Measurements from ENCODE around the gene KPTN.

Gene KPTN

GRCh38 chr19:47448360-47448727 is 35.7 kb downstream of the KPTN start:
- DNase-seq (ENCODE audit: low read depth): no peak
- TF ChIP-seq, protein P1, sequence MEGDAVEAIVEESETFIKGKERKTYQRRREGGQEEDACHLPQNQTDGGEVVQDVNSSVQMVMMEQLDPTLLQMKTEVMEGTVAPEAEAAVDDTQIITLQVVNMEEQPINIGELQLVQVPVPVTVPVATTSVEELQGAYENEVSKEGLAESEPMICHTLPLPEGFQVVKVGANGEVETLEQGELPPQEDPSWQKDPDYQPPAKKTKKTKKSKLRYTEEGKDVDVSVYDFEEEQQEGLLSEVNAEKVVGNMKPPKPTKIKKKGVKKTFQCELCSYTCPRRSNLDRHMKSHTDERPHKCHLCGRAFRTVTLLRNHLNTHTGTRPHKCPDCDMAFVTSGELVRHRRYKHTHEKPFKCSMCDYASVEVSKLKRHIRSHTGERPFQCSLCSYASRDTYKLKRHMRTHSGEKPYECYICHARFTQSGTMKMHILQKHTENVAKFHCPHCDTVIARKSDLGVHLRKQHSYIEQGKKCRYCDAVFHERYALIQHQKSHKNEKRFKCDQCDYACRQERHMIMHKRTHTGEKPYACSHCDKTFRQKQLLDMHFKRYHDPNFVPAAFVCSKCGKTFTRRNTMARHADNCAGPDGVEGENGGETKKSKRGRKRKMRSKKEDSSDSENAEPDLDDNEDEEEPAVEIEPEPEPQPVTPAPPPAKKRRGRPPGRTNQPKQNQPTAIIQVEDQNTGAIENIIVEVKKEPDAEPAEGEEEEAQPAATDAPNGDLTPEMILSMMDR (conservative IDR thresholded peaks at IDR 0.05; ENCODE audit: low read depth, low read length): no peak
- H3K4me3 ChIP-seq (ENCODE audit: low read length): no peak overlapping the region

DNA sequence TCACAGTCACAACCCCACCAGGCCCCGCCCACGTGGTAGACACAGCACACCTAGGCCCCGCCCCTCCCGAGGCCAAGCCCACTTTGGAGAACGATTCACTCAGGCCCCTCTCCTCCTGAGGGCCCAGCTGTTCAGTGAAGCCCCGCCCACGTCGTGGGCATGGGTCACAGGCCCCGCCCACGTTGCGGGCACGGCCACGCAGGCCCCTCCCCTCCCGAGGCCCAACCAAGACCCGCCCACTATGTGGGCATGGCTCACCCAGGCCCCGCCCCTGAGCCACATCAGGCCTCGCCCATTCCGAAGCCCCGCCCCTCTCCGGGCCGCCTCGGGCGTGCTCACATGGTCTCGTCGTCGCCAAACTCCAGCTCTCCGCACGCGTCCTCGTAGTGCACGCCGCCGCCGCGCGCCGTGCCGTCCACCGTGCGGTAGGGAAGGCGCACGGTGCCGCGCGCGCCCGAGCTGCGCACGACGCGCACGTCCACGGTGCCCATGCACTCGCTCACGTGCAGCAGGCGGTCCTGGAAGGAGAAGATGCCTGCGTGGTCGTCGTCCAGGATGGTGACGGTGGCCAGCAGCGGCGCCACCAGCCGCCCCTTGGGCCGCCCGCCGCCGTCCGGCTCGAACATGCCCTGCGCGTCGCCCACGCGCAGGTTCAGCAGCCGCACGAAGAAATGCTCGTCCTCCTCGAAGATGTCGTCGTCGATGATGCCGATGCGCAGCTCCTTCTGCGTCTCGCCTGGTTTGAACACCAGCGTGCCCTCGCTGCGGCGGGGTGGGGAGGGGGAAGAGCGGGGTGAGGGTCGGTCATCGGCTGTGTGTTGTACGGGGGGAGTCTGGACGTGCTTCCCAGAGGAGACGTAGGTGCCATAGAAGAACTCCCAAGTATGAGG is 36.3 kb downstream of the KPTN start:
- no peak for DNase-seq (ENCODE audit: low read depth)
- TF ChIP-seq, protein P1 (conservative IDR thresholded peaks at IDR 0.05; ENCODE audit: low read depth, low read length): no peak
- no peak overlapping the region for H3K4me3 ChIP-seq (ENCODE audit: low read length)

GRCh38 chr19:47446534-47447469 is 37.2 kb downstream of the KPTN start:
- DNase-seq (ENCODE audit: low read depth): no peak
- TF ChIP-seq, protein P1 (conservative IDR thresholded peaks at IDR 0.05; ENCODE audit: low read depth, low read length): no peak
- H3K4me3 ChIP-seq (ENCODE audit: low read length): no peak overlapping the region

DNA sequence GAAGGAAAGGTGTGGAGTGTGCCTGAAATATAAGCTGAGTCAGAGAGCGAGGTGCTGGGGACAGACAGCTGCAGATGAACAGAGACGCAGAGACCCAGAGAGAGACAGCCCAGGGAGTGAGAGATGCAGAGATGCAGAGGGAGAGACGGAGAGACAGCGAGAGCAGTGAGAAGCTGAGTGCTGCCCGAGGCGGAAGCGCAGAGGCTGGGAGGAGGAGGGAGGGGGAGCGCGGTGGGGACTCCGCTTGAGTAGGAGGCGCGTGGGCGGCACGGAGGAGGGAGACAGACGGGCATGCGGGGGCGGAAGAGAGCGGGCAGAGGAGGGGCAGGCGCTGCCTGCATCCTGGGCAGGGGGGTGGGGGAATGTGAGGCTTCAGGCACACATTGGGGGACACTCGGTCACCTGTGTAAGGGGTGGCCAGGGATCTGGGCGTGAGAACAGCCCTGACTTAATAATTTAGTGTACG is 38.0 kb downstream of the KPTN start:
- no peak overlapping the region for H3K4me3 ChIP-seq (ENCODE audit: low read length)
- TF ChIP-seq, protein P1 (conservative IDR thresholded peaks at IDR 0.05; ENCODE audit: low read depth, low read length): no peak
- DNase-seq (ENCODE audit: low read depth): no peak

GRCh38 chr19:47445527-47445926 is 38.5 kb downstream of the KPTN start:
- TF ChIP-seq, protein P1 (conservative IDR thresholded peaks at IDR 0.05; ENCODE audit: low read depth, low read length): no peak
- no peak for DNase-seq (ENCODE audit: low read depth)
- H3K4me3 ChIP-seq (ENCODE audit: low read length): no peak overlapping the region

- TF ChIP-seq, protein P1 (conservative IDR thresholded peaks at IDR 0.05; ENCODE audit: low read depth, low read length): no peak
- H3K4me3 ChIP-seq (ENCODE audit: low read length): no peak overlapping the region
- no peak for DNase-seq (ENCODE audit: low read depth)
These were observed 39.6 kb downstream of the KPTN start for GRCh38 chr19:47444388-47444821.
